ENCODE measurements around the gene CIC. TPM values are rescaled to one million over a fixed set of nuclear protein-coding genes. Genes with fewer than 3 reads are reported as not detected.

CIC gene
- total and polyA plus RNA-seq, 2 of the 13 experiments (the other 11 are each of a cell fraction or from before 2014, with no cell fraction given) = 5.9 to 8.0 TPM

- TF ChIP-seq LCORL (IDR thresholded peaks at IDR 0.05) (no peak), LCORL (CRISPR knock-in tag; IDR thresholded peaks at IDR 0.05) (no peak), MAZ (IDR thresholded peaks at IDR 0.05; ENCODE audit: borderline replicate concordance, low read depth, low read length) (no peak), MAZ (CRISPR knock-in tag; IDR thresholded peaks at IDR 0.05; ENCODE audit: low read depth) (no peak), ZFP62 (CRISPR knock-in tag; IDR thresholded peaks at IDR 0.05) (no peak), AGO2 (optimal IDR thresholded peaks at IDR 0.05; ENCODE audit: low read depth, low read length) (peak; percentile 71), RBAK (CRISPR knock-in tag; IDR thresholded peaks at IDR 0.05) (no peak), CHD4 (IDR thresholded peaks at IDR 0.05; ENCODE audit: borderline replicate concordance, low read length) (no peak), THYN1 (CRISPR knock-in tag; IDR thresholded peaks at IDR 0.05; ENCODE audit: borderline replicate concordance, low read depth) (no peak), ELF4 (CRISPR knock-in tag; IDR thresholded peaks at IDR 0.05; ENCODE audit: borderline replicate concordance) (no peak), GPN1 (CRISPR knock-in tag; IDR thresholded peaks at IDR 0.05; ENCODE audit: borderline replicate concordance) (no peak), ZNF747 (CRISPR knock-in tag; IDR thresholded peaks at IDR 0.05; ENCODE audit: borderline replicate concordance) (no peak), ZFP90 (CRISPR knock-in tag; IDR thresholded peaks at IDR 0.05; ENCODE audit: borderline replicate concordance) (no peak), ATF1 (CRISPR knock-in tag; IDR thresholded peaks at IDR 0.05) (no peak), ISL2 (CRISPR knock-in tag; IDR thresholded peaks at IDR 0.05) (no peak), ZNF24 (IDR thresholded peaks at IDR 0.05) (no peak)
- TF ChIP-seq, protein P1, sequence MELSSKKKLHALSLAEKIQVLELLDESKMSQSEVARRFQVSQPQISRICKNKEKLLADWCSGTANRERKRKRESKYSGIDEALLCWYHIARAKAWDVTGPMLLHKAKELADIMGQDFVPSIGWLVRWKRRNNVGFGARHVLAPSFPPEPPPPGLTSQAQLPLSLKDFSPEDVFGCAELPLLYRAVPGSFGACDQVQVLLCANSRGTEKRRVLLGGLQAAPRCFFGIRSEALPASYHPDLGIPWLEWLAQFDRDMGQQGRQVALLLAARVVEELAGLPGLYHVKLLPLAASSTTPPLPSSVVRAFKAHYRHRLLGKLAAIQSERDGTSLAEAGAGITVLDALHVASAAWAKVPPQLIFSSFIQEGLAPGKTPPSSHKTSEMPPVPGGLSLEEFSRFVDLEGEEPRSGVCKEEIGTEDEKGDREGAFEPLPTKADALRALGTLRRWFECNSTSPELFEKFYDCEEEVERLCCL (CRISPR knock-in tag; IDR thresholded peaks at IDR 0.05; ENCODE audit: borderline replicate concordance) = no peak
Measured at GRCh38 chr19:42288881-42289555, 20.0 kb downstream of the CIC start (continued).
